Stimulated activated CD8-positive, alpha-beta memory T cell treated with anti-CD3 and anti-CD28 coated beads, Interleukin-2, amount 100 ng/mL, for 48 hours (primary cell): Measurements from ENCODE around the gene WDR89.
"Not testable (repeated sequence)": the region's sequence is repeated elsewhere in the genome, so short reads cannot be mapped to it uniquely, and the experiment has no call there.

Source experiments
- DNase-seq, 2 donors: peaks; one replicate each; pipeline ENCODE4 v3.0.0-alpha.2; 2020; ENCODE audit warnings: low read depth in 2 of 2

Gene WDR89

GRCh38 chr14:63641473-63642228 is at the start of gene WDR89:
TSS of gene WDR89 (minus strand) at chr14:63641871. CDS start at chr14:63599942, 41,929 bp downstream.
- peak; percentile 85 to 92 for DNase-seq

DNA sequence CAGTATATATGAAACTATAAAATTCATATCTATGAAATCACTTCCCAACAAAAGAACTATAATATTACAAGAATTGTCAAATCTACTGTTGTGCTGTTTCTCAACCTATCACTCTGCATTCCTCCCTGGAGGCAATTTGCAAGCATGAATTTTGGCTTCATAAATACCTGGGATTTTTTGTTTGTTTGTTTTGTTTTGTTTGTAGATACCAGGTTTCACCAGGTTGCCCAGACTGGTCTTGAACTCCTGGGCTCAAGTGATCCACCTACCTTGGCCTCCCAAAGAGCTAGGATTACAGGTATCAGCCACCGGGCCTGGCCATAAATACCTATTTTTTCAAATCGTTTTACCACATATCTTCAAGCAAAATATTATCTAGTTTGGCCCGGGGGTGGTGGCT is 47.5 kb upstream of the WDR89 start:
- no peak for DNase-seq

DNA sequence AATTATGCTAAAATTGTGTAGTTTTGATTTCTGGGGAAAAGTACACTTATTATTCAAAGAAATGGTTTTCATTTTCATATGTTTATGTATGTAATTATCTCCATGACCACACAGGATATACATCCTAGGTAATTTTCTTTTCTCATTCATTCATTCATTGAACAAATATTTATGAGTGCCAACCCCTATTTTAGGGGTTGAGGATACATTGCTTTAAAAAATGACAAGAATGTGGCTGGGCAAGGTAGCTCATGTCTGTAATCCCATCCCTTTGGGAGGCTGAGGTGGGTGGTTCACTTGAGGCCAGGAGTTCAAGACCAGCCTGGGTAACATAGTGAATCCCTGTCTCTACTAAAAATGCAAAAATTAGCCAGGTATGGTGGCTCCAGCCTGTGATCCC is 45.3 kb upstream of the WDR89 start:
- DNase-seq = no peak

DNA sequence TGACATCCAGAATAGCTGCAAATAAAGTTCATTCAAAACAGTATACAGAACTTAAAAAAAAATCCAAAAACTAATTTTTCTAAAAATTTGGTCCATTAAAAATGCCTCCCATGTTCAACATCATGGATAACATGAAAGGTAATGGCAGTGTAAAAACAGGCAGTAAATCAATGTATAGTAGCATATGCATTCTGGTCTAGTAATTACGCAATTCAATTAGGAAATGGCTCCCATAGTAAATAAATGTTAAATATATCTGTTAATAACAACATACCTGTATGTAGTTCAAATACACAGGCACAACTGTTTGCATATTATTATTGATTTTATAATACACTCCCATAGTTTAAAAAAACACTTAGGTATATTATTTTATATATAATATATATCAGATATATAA is 43.7 kb upstream of the WDR89 start:
- DNase-seq = no peak

- DNase-seq = no peak
These were observed 41.3 kb upstream of the WDR89 start for GRCh38 chr14:63682727-63683593.

- no peak for DNase-seq
These were observed 36.9 kb upstream of the WDR89 start for GRCh38 chr14:63678536-63678935.

DNA sequence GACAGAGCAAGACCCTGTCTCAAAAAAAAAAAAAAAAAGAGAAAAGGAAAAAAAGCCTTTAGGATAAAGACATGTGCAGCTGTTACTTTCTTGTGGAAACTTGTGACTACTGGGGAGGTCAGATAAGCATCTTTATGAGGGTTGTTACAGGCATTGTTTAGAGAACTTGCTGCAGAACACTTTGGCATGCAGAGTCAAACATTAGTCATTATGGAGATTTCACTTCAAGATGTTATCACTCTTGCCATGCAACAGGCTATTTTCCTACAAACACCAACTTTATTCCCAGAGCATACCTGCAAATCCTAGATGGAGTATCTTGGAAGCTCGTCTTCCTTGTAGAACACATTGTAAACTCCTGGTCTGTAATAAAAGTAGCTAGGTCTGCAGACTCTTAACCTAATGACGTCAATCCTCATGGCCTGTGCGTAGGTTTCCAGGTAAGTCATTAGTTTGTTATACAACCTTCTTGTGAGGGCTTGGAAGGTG is 36.3 kb upstream of the WDR89 start:
- no peak for DNase-seq

DNA sequence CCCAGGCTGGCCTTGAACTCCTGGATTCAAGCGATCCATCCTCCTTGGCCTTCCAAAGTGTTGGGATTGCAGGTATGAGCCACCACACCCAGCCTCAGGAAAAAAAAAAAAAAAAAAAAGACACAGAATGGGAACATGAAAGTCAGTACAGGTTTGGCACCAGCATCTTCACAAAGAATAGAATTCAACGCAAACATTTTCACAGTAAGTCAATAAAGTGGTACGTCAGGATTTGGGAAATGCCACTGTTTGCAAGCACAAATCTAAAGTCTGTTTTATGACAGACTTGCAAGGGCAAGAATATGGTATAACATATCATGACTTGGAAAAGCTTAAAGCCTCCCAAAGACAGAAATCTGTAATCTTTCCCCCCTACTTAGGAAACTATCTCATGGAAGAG is 34.9 kb upstream of the WDR89 start:
- DNase-seq = no peak

- DNase-seq = no peak
These were observed 32.3 kb upstream of the WDR89 start for GRCh38 chr14:63673886-63674497.

- DNase-seq = no peak
These were observed 31.6 kb upstream of the WDR89 start for GRCh38 chr14:63673255-63673654.

DNA sequence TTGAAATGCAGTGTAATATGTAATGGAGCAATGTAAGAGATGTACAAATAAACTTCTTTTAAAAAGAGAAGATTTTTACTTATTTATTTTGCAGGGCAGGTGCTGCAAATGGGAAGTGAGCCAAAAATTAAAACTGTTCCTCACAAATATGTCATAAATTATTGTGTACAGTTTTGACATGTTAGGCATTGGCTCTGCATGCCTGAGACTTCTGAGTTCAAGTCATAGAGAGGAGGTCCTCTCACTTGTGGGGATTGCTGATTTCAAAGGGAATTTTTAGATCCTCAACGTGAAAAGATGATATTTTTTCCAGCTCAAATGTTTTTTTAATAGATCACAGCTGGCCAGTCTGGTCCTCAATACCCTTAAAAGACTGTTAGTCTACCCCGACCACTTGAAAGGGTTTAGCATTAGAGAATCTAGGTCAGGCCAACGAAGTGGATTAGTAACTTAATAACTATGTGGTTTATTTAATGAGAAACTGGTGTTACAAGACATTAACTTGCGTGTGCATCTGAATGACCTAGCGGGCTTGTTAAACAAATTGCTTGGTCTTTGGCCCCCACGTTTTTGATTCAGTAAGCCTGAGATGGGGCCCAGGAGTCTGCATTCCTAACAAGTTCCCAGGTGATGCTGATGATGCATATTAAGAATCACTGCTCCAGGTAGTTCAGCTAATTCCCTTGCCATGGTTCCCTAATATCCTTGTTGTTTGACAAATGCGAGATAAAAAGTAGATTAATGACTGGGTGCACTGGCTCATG is 30.9 kb upstream of the WDR89 start:
- no peak for DNase-seq

DNA sequence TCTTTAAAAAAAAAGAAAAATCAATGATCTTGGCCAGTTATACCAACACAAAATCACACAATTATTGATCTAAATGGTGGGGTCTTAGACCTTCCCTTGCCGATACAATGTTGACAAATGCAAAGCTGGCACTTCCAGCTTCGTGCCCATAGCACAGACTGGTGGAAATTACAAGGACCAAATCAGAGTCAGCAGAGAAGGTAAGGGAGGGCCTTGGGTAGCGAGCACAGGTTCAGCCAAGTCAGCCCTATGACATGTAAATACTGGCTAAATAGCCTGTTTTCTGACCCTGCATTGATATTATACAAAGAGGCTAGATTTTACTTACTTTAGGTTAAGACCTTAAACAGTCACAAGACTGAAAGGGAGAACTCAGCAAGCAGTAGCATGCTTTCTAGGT is 30.3 kb upstream of the WDR89 start:
- no peak for DNase-seq

DNA sequence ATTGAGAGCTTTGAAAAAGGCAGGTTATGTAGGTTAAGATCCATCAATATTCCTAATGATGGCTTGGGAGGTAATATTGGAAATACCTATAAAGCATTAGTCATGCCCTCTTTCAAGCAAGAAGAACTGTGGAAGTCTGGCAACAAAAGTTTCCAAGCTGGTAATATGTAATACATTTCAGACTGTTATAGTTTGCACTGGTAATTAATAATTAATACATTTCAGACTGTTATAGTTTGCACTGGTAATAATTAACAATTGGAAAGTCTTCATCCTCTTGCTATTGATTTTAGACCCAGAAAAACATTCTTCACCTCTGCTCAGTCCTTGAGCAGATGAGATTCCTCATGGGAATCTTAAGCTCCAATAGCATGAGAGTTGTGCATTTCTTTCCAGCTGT is 29.0 kb upstream of the WDR89 start:
- no peak for DNase-seq

DNA sequence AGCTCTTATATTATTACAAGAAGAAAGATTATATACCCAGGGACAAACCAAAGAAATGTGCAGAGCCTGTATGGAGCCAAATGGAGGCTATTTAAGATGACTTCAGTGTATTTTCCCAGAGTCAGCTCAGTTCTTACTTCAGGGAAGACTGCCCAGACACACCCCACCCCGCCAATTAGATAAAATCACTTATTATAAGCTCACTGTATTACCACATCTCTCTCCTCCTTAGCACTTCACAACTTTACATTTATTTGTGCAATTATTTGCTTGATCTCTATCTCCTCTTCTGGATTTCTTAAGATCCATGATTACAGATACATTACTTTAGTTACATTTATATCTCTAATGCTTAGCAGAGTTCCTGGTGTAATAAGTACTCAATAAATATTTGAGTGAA is 24.7 kb upstream of the WDR89 start:
- DNase-seq = no peak

DNA sequence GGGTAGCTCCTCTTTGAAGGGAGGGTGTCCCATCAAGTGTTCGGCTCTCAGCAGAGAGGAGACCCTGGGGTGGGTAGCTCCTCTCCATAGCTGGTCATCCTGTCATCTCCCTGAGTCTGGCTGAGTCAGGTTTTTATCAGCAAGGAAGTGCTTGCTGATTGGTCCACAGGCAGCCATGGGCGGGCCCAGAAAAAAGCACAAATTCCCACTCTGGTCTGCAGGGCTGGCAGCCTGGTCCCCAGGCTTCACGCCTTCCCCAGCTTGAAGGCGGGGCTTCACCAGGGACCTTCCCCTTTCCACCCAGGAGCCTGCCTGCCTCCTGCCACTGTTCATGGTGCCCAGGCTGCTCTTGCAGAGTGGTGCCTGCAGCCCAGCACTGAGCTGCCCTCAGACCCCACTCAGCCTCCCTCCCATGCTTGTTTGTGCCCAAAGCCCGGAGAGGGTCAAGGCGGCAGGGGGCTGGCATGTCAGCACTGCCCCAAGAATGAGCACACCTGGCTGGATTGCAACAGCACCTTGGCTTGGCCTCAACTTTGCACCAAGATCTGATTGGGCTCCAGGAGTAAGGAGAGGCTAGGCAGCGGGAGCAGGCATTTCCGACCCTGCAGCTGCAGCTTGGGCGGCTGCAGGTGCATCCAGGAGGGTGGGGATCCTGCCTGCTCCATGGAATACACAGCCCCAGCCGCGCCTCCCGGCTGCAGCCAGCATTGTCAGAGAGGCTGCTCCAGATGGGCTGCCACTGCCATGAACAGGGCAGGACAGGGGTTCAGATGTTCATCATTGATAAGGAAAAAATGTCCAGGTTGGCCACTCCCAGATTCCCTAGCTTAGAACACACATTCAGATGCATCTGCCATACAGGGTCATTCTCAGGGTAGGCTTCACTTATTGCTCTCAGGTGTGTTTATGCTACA is 22.0 kb upstream of the WDR89 start:
- DNase-seq = no peak

GRCh38 chr14:63662776-63663175 is 21.1 kb upstream of the WDR89 start:
- DNase-seq = no peak

- DNase-seq = not testable (repeated sequence)
These were observed 20.2 kb upstream of the WDR89 start for GRCh38 chr14:63661881-63662280.

GRCh38 chr14:63659726-63660125 is 18.1 kb upstream of the WDR89 start:
- DNase-seq = no peak

DNA sequence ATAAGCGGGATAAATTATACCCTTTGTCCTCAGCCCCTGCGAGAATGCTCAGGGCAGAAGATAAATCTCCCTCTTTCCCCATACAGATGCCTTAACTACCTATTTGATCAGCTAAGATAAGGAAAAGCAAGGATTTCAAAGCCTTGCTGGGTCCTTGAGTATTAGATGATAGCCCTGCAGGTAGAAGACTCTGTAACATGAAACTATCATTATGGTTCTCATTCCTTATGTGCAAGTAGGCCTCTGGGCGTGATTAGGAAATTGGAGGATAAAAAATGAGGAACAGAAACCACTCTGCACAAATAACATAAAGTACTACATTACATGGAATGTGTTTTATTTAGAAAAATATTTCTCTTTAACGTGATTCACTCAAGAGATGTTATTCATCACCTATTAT is 14.5 kb upstream of the WDR89 start:
- DNase-seq = no peak

GRCh38 chr14:63654936-63655335 is 13.3 kb upstream of the WDR89 start:
- DNase-seq = no peak

GRCh38 chr14:63654346-63654745 is 12.7 kb upstream of the WDR89 start:
- no peak for DNase-seq
